K562 (cell line): ENCODE measurements around the gene TSSK2. TPM values are rescaled to one million over a fixed set of nuclear protein-coding genes. Genes with fewer than 3 reads are reported as not detected.

Experiments
- AFF1 ChIP-seq, 2 experiments: fragments of 450-650 bp; IDR thresholded peaks; 2 replicates each; pipeline ENCODE4 v1.6.1; 2018; ENCODE audit warnings: mild to moderate bottlenecking in 2 of 2, low read depth in 1 of 2; ENCODE audit not compliant: partially characterized antibody in 2 of 2
- CAMTA2 ChIP-seq: fragments of 250-450 bp; sonication (Bioruptor Pico); conservative IDR thresholded peaks from 2 replicates; pipeline ENCODE4 v1.5.1; 2022
- CREB5 ChIP-seq: fragments of 250-450 bp; sonication (Bioruptor Pico); IDR thresholded peaks from 2 replicates; pipeline ENCODE4 v1.5.0; 2020; ENCODE audit warnings: mild to moderate bottlenecking
- DIDO1 ChIP-seq: fragments of 450-650 bp; IDR thresholded peaks from 2 replicates; pipeline ENCODE4 v1.6.1; 2016; ENCODE audit warnings: low read depth, missing biosample characterization, missing genetic modification characterization
- FOS ChIP-seq: IDR thresholded peaks from 3 replicates; pipeline ENCODE4 v1.6.1; 2011; ENCODE audit not compliant: insufficient read length; ENCODE audit errors: extremely low read depth
- FOXJ3 ChIP-seq: sonication (generic); formaldehyde crosslinking; IDR thresholded peaks from 2 replicates; pipeline ENCODE4 v1.4.0; 2020; ENCODE audit warnings: mild to moderate bottlenecking, missing genetic modification reagents
- FUS ChIP-seq: fragments of 200-400 bp; formaldehyde crosslinking; optimal IDR thresholded peaks from 2 replicates; pipeline ENCODE3; 2017; ENCODE audit warnings: low read depth, low read length
- MAX ChIP-seq: sonication (generic); formaldehyde crosslinking; IDR thresholded peaks from 2 replicates; pipeline ENCODE4 v1.9.0; 2022; ENCODE audit warnings: mild to moderate bottlenecking, missing genetic modification reagents
- MTA3 ChIP-seq: fragments of 450-650 bp; formaldehyde crosslinking; IDR thresholded peaks from 2 replicates; pipeline ENCODE4 v1.6.1; 2017; ENCODE audit warnings: mild to moderate bottlenecking, borderline replicate concordance
- MXD1 ChIP-seq: fragments of 250-450 bp; sonication (Bioruptor Pico); IDR thresholded peaks from 2 replicates; pipeline ENCODE4 v1.8.0; 2021; ENCODE audit warnings: borderline replicate concordance, mild to moderate bottlenecking, moderate library complexity; ENCODE audit not compliant: poor library complexity, severe bottlenecking
- NR4A1 ChIP-seq, 2 experiments: fragments of 250-450 bp in 1 of 2; fragments of 450-650 bp in 1 of 2; sonication (Bioruptor Pico) in 1 of 2; IDR thresholded peaks; 2 replicates each; pipeline versions ENCODE4 v1.4.0 to v1.6.1; 2016 to 2020; ENCODE audit warnings: mild to moderate bottlenecking in 2 of 2, missing compliant biosample characterization in 1 of 2, missing genetic modification characterization in 1 of 2, moderate library complexity in 1 of 2
- PHB ChIP-seq: fragments of 250-450 bp; sonication (Bioruptor Pico); IDR thresholded peaks from 2 replicates; pipeline ENCODE4 v1.5.0; 2021
- PTRF ChIP-seq: fragments of 450-650 bp; IDR thresholded peaks from 2 replicates; pipeline ENCODE4 v1.6.1; 2016; ENCODE audit warnings: mild to moderate bottlenecking, missing genetic modification characterization, missing compliant biosample characterization
- TFAM ChIP-seq: fragments of 250-450 bp; sonication (Bioruptor Pico); conservative IDR thresholded peaks from 2 replicates; pipeline ENCODE4 v1.5.0; 2021; ENCODE audit warnings: mild to moderate bottlenecking, moderate library complexity
- TSHZ1 ChIP-seq: fragments of 250-450 bp; sonication (Bioruptor Pico); IDR thresholded peaks from 2 replicates; pipeline ENCODE4 v1.4.0; 2020; ENCODE audit warnings: mild to moderate bottlenecking, moderate library complexity
- ZKSCAN3 ChIP-seq: fragments of 250-450 bp; sonication (Bioruptor Pico); IDR thresholded peaks from 2 replicates; pipeline ENCODE4 v1.4.0; 2020
- ZNF263 ChIP-seq: sonication (generic); formaldehyde crosslinking; IDR thresholded peaks from 2 replicates; pipeline ENCODE4 v1.8.0; 2022; ENCODE audit warnings: mild to moderate bottlenecking, missing genetic modification reagents, borderline replicate concordance
- polyA plus RNA-seq, 8 experiments: library from polyadenylated mRNA; depleted of rRNA in 4 of 8; stranded (reverse) in 5 of 8; unstranded in 3 of 8; fragments of >200 nt; fragmentation: Nextera tagmentation in 2 of 8; fragmentation: Illumina TruSeq in 1 of 8; extraction: Ambion mirVana in 2 of 8; extraction: Trizol in 1 of 8; gene quantifications; 2 replicates each; pipeline versions ENCODE4 v1.2.1 to v1.2.3, GENCODE V29; 2011 to 2014; ENCODE audit warnings: inconsistent platforms in 1 of 8, missing spikeins in 1 of 8
- total RNA-seq, 7 experiments: library from RNA; depleted of rRNA in 6 of 7; stranded (reverse); fragments of >200 nt in 6 of 7; fragmentation: Illumina TruSeq in 2 of 7; extraction: Trizol in 2 of 7; gene quantifications; 2 replicates each; pipeline versions ENCODE4 v1.2.1 to v1.2.3, GENCODE V29; 2011 to 2021; ENCODE audit warnings: low replicate concordance in 1 of 7

The TSSK2 gene
- total and polyA plus RNA-seq, 9 of the 15 experiments (the other 6 are each of a cell fraction or from before 2014, with no cell fraction given), result 0.04 TPM; not detected in 8

GRCh38 chr22:19178657-19179496 lies 47.8 kb downstream of the TSSK2 start, which contains the start of gene SLC25A1 (continued):
- TF ChIP-seq DIDO1 (no peak), CREB5 (CRISPR knock-in tag) (no peak), MTA3 (no peak), MXD1 (CRISPR knock-in tag) (peak; percentile 85), PHB (peak; percentile 98), PTRF (tag) (no peak), FOS (no peak), FOXJ3 (no peak), CAMTA2 (0 out of 2 replicates have a peak, but pooled peaks have one; percentile 78), AFF1 (IDR thresholded peaks at IDR 0.05; ENCODE audit: low read depth in 1 of 2, partially characterized antibody in 2 of 2) (no peak), ZKSCAN3 (CRISPR knock-in tag) (no peak; the same call in 1 of the 2 replicates), TSHZ1 (CRISPR knock-in tag) (no peak), MAX (CRISPR knock-in tag) (no peak), ZNF263 (CRISPR knock-in tag) (no peak), FUS (no peak), NR4A1 (CRISPR knock-in tag; IDR thresholded peaks at IDR 0.05) (peak; percentile 96), NR4A1 (tag; IDR thresholded peaks at IDR 0.05) (no peak), TFAM (no peak)
